PC-9 (cell line): ENCODE data around the gene PCGF1. TPM values are rescaled to one million over a fixed set of nuclear protein-coding genes. Genes with fewer than 3 reads are reported as not detected.

Experiments used
- BruUV-seq: library from RNA; stranded (reverse); fragments of 400-500 nt; replicated peaks from 2 replicates; lab custom pipeline; 2021; lab: Mats Ljungman, UMichigan
- CTCF ChIA-PET: fragments of 300-600 bp; sonication (Branson Sonifier 250); formaldehyde crosslinking; loops from one replicate; lab custom pipeline; 2022; ENCODE audit warnings: antibody characterized with exemption; lab: Charles Lee
- POLR2A ChIA-PET: fragments of 300-600 bp; sonication (Branson Sonifier 250); formaldehyde crosslinking; loops from one replicate; lab custom pipeline; 2022; ENCODE audit warnings: antibody characterized with exemption; ENCODE audit not compliant: unreplicated experiment; lab: Charles Lee
- DNase-seq, 2 experiments: peaks; one replicate each; pipeline versions ENCODE4 v3.0.0 to v3.0.0-alpha.2; 2015 to 2022; ENCODE audit warnings: mixed read lengths in 1 of 2
- H2AFZ ChIP-seq: fragments of 200-600 bp; sonication (generic); 2 replicates; pipeline ENCODE4 v1.8.1; 2017; ENCODE audit warnings: antibody characterized with exemption
- H3F3A ChIP-seq: fragments of 200-600 bp; sonication (generic); 2 replicates; pipeline ENCODE4 v1.8.1; 2017; ENCODE audit warnings: antibody characterized with exemption, mild to moderate bottlenecking, low read depth; ENCODE audit not compliant: insufficient read depth
- H3K27ac ChIP-seq: fragments of 200-600 bp; sonication (generic); 2 replicates; pipeline ENCODE4 v1.6.1; 2016; ENCODE audit warnings: mixed run types
- H3K27me3 ChIP-seq: fragments of 200-600 bp; sonication (generic); 2 replicates; pipeline ENCODE4 v1.6.1; 2016; ENCODE audit warnings: low read depth, mixed run types; ENCODE audit not compliant: insufficient read depth
- H3K36me3 ChIP-seq: fragments of 200-600 bp; sonication (generic); 2 replicates; pipeline ENCODE4 v1.6.1; 2016; ENCODE audit warnings: low read depth, mixed run types
- H3K4me1 ChIP-seq: fragments of 200-600 bp; sonication (generic); replicated peaks from 2 replicates; pipeline ENCODE4 v1.6.1; 2016; ENCODE audit warnings: mixed run types; ENCODE audit not compliant: insufficient read depth
- H3K4me2 ChIP-seq: fragments of 200-600 bp; sonication (generic); 2 replicates; pipeline ENCODE4 v1.6.1; 2017; ENCODE audit warnings: mixed run types
- H3K4me3 ChIP-seq: fragments of 200-600 bp; sonication (generic); 2 replicates; pipeline ENCODE4 v1.6.1; 2016; ENCODE audit warnings: mixed run types
- H3K79me2 ChIP-seq: fragments of 200-600 bp; sonication (generic); 2 replicates; pipeline ENCODE4 v1.6.1; 2017; ENCODE audit warnings: low read depth, mixed run types
- H3K9me2 ChIP-seq: fragments of 200-600 bp; sonication (generic); 2 replicates; pipeline ENCODE4 v1.8.1; 2017; ENCODE audit warnings: mild to moderate bottlenecking; ENCODE audit not compliant: insufficient read depth
- H3K9me3 ChIP-seq: fragments of 200-600 bp; sonication (generic); 2 replicates; pipeline ENCODE4 v1.8.1; 2016; ENCODE audit warnings: low read depth; ENCODE audit not compliant: insufficient read depth
- H4K20me1 ChIP-seq: fragments of 200-600 bp; sonication (generic); 2 replicates; pipeline ENCODE4 v1.8.1; 2017; ENCODE audit not compliant: insufficient read depth
- EZH2 ChIP-seq: fragments of 200-600 bp; sonication (generic); IDR thresholded peaks from 2 replicates; pipeline ENCODE4 v1.8.0; 2017; ENCODE audit warnings: antibody characterized with exemption, low read depth
- intact Hi-C: fragments of 100-400 bp; cut with micrococcal nuclease; formaldehyde crosslinking; loops from one replicate; pipeline ENCODE4 v1.10.0; 2022; ENCODE audit not compliant: unreplicated experiment
- total RNA-seq: library from RNA; stranded (reverse); gene quantifications from 2 replicates; pipeline ENCODE4 v1.2.3, GENCODE V29; 2021
- TF ChIP-seq, protein P1 (sequence below): fragments of 200-600 bp; sonication (generic); conservative IDR thresholded peaks from 2 replicates; pipeline ENCODE4 v1.6.1; 2017; ENCODE audit warnings: mixed run types, antibody characterized with exemption, mild to moderate bottlenecking, moderate library complexity

The PCGF1 gene
- total RNA-seq, 1 experiment from 2014 or later, result 31.3 TPM

DNA sequence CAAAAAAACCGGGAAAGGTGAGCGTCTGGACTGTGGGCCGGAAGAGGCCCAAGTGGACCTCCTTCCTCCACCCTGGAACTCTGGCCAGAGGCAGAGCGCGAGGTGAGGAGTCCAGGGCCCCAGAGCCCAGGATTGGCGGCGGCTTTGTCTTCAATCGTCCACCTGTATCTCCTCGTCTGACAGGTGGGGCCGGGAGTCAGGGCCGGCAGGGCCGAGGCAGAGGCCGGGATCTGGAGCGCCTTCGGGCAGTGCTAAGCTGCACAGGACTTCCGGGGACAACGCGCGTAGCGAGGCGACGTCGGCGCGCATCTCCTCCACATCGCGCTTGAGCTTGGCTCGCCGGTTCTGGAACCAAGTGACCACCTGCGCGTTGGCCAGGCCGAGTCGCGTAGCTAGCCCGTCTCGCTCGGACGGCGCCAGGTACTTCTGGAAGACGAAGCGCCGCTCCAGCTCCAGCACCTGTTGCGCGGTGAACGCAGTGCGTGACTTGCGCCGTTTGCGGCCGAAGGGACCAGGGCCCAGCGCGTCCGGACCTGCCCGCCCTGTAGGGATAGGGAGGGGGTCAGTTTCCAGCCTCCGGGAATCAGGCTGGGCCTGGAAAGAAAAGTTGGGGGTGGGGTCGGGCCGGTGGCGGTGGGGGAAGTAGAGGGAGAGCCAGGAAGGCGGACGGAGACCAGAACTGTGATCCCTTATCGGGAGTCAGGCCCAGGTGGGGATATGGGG is 9.6 kb downstream of the PCGF1 start:
- H2AFZ ChIP-seq, result peak overlapping the region; percentile 88
- H3K27me3 ChIP-seq, result no peaks in the 10 kb centered on the region
- POLR2A ChIA-PET, result interaction anchor here (0.6 kb wide), 1 partner anchor 39 kb away, joined by 4 read pairs; the partner anchor contains the start of gene WBP1
- peaks cover 16% of the 10 kb centered on the region; the same call in 1 of the 2 replicates for H3F3A ChIP-seq
- peaks cover 16% of the 10 kb centered on the region for H3K4me1 ChIP-seq
- H4K20me1 ChIP-seq, result no peaks in the 10 kb centered on the region
- TSS peak; percentile 44 for BruUV-seq
- TF ChIP-seq, protein P1, sequence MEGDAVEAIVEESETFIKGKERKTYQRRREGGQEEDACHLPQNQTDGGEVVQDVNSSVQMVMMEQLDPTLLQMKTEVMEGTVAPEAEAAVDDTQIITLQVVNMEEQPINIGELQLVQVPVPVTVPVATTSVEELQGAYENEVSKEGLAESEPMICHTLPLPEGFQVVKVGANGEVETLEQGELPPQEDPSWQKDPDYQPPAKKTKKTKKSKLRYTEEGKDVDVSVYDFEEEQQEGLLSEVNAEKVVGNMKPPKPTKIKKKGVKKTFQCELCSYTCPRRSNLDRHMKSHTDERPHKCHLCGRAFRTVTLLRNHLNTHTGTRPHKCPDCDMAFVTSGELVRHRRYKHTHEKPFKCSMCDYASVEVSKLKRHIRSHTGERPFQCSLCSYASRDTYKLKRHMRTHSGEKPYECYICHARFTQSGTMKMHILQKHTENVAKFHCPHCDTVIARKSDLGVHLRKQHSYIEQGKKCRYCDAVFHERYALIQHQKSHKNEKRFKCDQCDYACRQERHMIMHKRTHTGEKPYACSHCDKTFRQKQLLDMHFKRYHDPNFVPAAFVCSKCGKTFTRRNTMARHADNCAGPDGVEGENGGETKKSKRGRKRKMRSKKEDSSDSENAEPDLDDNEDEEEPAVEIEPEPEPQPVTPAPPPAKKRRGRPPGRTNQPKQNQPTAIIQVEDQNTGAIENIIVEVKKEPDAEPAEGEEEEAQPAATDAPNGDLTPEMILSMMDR, result no peak
- no peak for TF ChIP-seq EZH2
- H3K9me2 ChIP-seq, result no peaks in the 10 kb centered on the region
- peak overlapping the region; percentile 62 for H3K4me3 ChIP-seq
- CTCF ChIA-PET, result interaction anchor here (0.6 to 0.7 kb wide), 2 partner anchors 14 to 91 kb away, joined by 4 read pairs; no protein-coding TSS in a partner anchor
- peaks cover 10% of the 10 kb centered on the region; the same call in 1 of the 2 replicates for H3K79me2 ChIP-seq
- peak overlapping the region; percentile 27; the same call in 1 of the 2 replicates for H3K27ac ChIP-seq
- H3K4me2 ChIP-seq, result peak overlapping the region; percentile 88
- H3K9me3 ChIP-seq, result no peaks in the 10 kb centered on the region
- no peaks in the 10 kb centered on the region for H3K36me3 ChIP-seq
- intact Hi-C loops, result no loop called here
- DNase-seq, result peak; percentile 68 to 69

DNA sequence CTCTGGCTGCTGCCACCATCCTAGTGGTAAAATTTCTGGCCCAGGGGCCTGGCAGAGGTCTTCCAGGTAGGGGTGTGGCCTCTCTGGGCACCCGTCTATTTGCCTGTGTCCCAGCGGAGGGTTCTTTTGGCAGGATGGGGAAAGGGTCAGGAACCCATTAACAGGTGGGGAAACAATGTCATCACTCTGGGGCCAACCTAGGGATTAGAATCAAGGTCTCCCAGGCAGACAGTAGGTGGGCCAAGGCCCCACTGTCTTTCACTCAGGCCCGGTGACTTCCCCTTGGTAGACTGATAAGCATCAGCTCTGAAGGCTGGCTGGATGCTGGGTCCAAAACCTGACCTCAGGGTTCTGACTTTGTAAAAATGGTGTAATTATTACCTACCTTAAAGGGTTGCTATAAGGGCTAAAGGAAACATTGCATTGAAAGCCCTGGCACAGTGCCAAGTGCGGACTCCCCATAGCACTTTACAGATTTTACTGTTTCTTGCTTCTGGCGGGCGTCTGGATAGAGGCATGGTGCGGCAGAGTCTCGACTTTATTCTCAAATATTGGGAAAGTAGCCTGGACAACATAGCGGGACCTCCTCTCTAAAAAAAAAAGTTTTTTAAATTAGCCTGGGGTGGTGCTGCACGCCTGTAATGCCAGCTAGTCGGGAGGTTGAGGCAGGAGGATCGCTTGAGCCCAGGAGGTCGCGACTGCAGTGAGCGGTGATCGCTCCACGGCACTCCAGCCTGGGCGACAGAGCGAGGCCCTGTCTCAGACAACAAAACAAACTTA is 10.3 kb downstream of the PCGF1 start:
- peaks cover 16% of the 10 kb centered on the region for H3K4me1 ChIP-seq
- H3F3A ChIP-seq, result peaks cover 16% of the 10 kb centered on the region; the same call in 1 of the 2 replicates
- H3K9me3 ChIP-seq, result no peaks in the 10 kb centered on the region
- peaks cover 10% of the 10 kb centered on the region; the same call in 1 of the 2 replicates for H3K79me2 ChIP-seq
- H3K9me2 ChIP-seq, result no peaks in the 10 kb centered on the region
- POLR2A ChIA-PET, result no interaction called here
- TF ChIP-seq EZH2, result no peak
- TF ChIP-seq, protein P1, result no peak
- intact Hi-C loops, result no loop called here
- H2AFZ ChIP-seq, result peak overlapping the region; percentile 88
- DNase-seq, result no peak
- CTCF ChIA-PET, result interaction anchor here (0.6 kb wide), 1 partner anchor 13 kb away, joined by 4 read pairs; no protein-coding TSS in a partner anchor
- peak overlapping the region; percentile 27; the same call in 1 of the 2 replicates for H3K27ac ChIP-seq
- no TSS peak for BruUV-seq
- no peaks in the 10 kb centered on the region for H3K36me3 ChIP-seq
- H3K4me2 ChIP-seq, result peak overlapping the region; percentile 88
- H3K27me3 ChIP-seq, result no peaks in the 10 kb centered on the region
- no peaks in the 10 kb centered on the region for H4K20me1 ChIP-seq
- H3K4me3 ChIP-seq, result peak overlapping the region; percentile 62

DNA sequence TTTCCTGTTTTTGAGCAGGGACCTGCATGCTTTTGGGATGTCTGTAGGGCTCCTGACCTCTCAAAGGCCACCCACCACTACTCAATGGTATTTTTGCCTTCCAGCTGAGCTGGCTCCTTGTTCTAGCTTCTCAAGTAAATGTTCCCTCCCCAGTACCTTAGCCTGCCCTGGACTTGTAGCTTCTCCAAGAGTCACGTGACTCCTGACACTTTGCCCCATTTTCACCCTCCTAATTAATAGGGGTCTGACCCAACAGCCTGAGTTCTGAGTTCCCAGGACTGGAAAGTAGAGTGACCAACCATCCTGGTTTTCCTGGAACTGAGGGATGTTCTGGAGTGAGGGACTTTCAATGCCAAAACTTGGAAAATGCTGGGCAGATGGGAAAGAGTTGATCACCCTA is 12.1 kb downstream of the PCGF1 start:
- POLR2A ChIA-PET, result no interaction called here
- H3K27me3 ChIP-seq, result no peaks in the 10 kb centered on the region

More for the DNA sequence above, 12.1 kb downstream of the PCGF1 start:
- no peak overlapping the region for H3K4me2 ChIP-seq
- BruUV-seq, result no TSS peak
- CTCF ChIA-PET, result no interaction called here
- peaks cover 16% of the 10 kb centered on the region for H3K4me1 ChIP-seq
- DNase-seq, result no peak
- no peak overlapping the region for H2AFZ ChIP-seq
- no peaks in the 10 kb centered on the region for H3K36me3 ChIP-seq
- no peak overlapping the region for H3K27ac ChIP-seq
- H3K9me3 ChIP-seq, result no peaks in the 10 kb centered on the region
- H3F3A ChIP-seq, result peaks cover 4% of the 10 kb centered on the region; the same call in 1 of the 2 replicates
- no peaks in the 10 kb centered on the region for H4K20me1 ChIP-seq
- no peak overlapping the region for H3K4me3 ChIP-seq
- peaks cover 10% of the 10 kb centered on the region; the same call in 1 of the 2 replicates for H3K79me2 ChIP-seq
- TF ChIP-seq, protein P1, result no peak
- TF ChIP-seq EZH2, result no peak
- intact Hi-C loops, result no loop called here
- no peaks in the 10 kb centered on the region for H3K9me2 ChIP-seq
